Breast epithelium (tissue), 4 donors: Measurements from ENCODE around the gene C10orf143. TPM values are rescaled to one million over a fixed set of nuclear protein-coding genes. Genes with fewer than 3 reads are reported as not detected.
A peak's percentile ranks its signal among the peaks of the same experiment; 100 is the strongest.

Experiments used
- DNase-seq, 2 donors: peaks; one replicate each; pipeline ENCODE4 v3.0.0-alpha.2; 2019; ENCODE audit warnings: low spot score in 2 of 2
- H3K27ac ChIP-seq, 2 donors: fragments of 200-600 bp; sonication (generic) in 1 of 2; one replicate each; pipeline ENCODE4 v1.5.1; 2016 to 2019; ENCODE audit warnings: mild to moderate bottlenecking in 1 of 2
- H3K27me3 ChIP-seq, 2 donors: fragments of 200-600 bp; sonication (generic) in 1 of 2; one replicate each; pipeline versions ENCODE4 v1.5.1 to v1.6.0; 2017 to 2019; ENCODE audit warnings: control low read depth in 1 of 2, mild to moderate bottlenecking in 1 of 2
- H3K36me3 ChIP-seq: fragments of 200-600 bp; one replicate; pipeline ENCODE4 v1.5.1; 2019
- H3K4me1 ChIP-seq, 2 donors: fragments of 200-600 bp; sonication (generic); one replicate each; pipeline ENCODE4 v1.5.1; 2016 to 2019; ENCODE audit warnings: control low read depth in 1 of 2
- H3K4me3 ChIP-seq, 3 donors: fragments of 200-600 bp; sonication (generic); 1 replicate in 2 of 3; 2 replicates in 1 of 3; pipeline ENCODE4 v1.5.1; 2016 to 2019; ENCODE audit warnings: mild to moderate bottlenecking in 3 of 3, moderate library complexity in 2 of 3
- H3K9me3 ChIP-seq, 2 donors: fragments of 200-600 bp; sonication (generic) in 1 of 2; one replicate each; pipeline ENCODE4 v1.5.1; 2016 to 2019; ENCODE audit warnings: control low read depth in 1 of 2
- POLR2A ChIP-seq: fragments of 450-650 bp; IDR thresholded peaks from one replicate; pipeline ENCODE4 v1.6.1; 2016; ENCODE audit warnings: antibody characterized with exemption, mild to moderate bottlenecking, moderate library complexity
- POLR2AphosphoS5 ChIP-seq, 3 donors: sonication (generic); formaldehyde crosslinking; IDR thresholded peaks; one replicate each; pipeline ENCODE4 v1.6.1; 2017; ENCODE audit warnings: antibody characterized with exemption in 3 of 3
- intact Hi-C: fragments of 100-400 bp; cut with DNase I; formaldehyde crosslinking; loops from one replicate; pipeline ENCODE4 v1.15.1; 2023; ENCODE audit warnings: low total_unique reads
- total RNA-seq, 3 donors: library from RNA; depleted of rRNA; stranded (reverse); fragments of >200 nt; gene quantifications; one replicate each; pipeline ENCODE4 v1.1.0, GENCODE V29; 2016
- TF ChIP-seq, protein P1 (sequence below), 3 donors: fragments of 450-650 bp; IDR thresholded peaks; one replicate each; pipeline ENCODE4 v1.5.1; 2016 to 2017; ENCODE audit warnings: antibody characterized with exemption in 3 of 3, mild to moderate bottlenecking in 3 of 3, moderate library complexity in 3 of 3

C10orf143 gene
- total RNA-seq, 3 donors from 2014 or later: 2.1 to 6.6 (median 2.9) TPM

DNA sequence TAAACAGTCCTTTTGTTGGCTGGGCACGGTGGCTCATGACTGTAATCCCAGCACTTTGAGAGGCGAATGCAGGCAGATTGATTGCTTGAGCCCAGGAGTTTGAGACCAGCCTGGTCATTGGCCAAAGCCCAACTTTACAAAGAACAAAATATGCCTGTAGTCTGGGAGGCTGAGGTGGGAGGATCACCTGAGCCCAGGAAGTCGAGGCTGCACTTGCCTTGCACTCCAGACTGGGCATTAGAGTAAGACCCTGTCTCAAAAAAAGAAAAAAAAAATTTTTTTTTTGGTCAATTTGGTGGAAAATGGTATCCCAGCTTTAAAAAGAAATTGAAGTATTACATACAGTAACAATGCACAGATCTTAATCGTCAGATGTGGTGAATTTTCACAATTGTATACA, 30.4 kb upstream of the C10orf143 start:
- Histone ChIP-seq H3K9me3 (no peaks in the 10 kb centered on the region), H3K4me1 (peaks cover 0 to 12% of the 10 kb centered on the region in 2 donors), H3K27ac (no peak overlapping the region), H3K4me3 (no peak overlapping the region), H3K36me3 (no peaks in the 10 kb centered on the region), H3K27me3 (no peaks in the 10 kb centered on the region)
- no peak for TF ChIP-seq POLR2AphosphoS5 (IDR thresholded peaks at IDR 0.05)
- TF ChIP-seq POLR2A: no peak
- TF ChIP-seq, protein P1, sequence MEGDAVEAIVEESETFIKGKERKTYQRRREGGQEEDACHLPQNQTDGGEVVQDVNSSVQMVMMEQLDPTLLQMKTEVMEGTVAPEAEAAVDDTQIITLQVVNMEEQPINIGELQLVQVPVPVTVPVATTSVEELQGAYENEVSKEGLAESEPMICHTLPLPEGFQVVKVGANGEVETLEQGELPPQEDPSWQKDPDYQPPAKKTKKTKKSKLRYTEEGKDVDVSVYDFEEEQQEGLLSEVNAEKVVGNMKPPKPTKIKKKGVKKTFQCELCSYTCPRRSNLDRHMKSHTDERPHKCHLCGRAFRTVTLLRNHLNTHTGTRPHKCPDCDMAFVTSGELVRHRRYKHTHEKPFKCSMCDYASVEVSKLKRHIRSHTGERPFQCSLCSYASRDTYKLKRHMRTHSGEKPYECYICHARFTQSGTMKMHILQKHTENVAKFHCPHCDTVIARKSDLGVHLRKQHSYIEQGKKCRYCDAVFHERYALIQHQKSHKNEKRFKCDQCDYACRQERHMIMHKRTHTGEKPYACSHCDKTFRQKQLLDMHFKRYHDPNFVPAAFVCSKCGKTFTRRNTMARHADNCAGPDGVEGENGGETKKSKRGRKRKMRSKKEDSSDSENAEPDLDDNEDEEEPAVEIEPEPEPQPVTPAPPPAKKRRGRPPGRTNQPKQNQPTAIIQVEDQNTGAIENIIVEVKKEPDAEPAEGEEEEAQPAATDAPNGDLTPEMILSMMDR (IDR thresholded peaks at IDR 0.05): no peak
- no peak for DNase-seq
- intact Hi-C loops: no loop called here

DNA sequence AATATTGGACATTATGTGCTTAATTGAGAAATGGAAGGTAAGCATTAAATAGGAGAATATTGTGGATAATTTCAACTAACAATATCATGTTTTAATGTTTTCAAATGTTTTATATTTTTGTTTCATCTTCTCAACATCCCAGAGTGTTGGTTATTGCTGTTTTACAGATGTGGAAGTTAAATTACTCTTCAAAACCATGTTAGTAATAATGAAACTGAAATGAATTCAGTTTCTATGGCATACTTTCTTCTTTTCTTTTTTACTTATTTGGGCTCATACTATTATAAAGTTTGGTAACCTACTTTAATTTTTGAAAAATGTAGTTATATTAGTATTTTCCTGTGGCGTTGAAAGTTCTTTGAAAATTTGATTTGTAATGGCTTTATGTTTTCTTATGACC, 29.8 kb upstream of the C10orf143 start:
- H3K9me3 ChIP-seq: no peaks in the 10 kb centered on the region
- TF ChIP-seq POLR2A (no peak), POLR2AphosphoS5 (IDR thresholded peaks at IDR 0.05) (no peak)
- TF ChIP-seq, protein P1 (IDR thresholded peaks at IDR 0.05): no peak
- no peak for DNase-seq
- H3K4me1 ChIP-seq: peaks cover 0 to 12% of the 10 kb centered on the region in 2 donors
- no peak overlapping the region for H3K27ac ChIP-seq
- no peak overlapping the region for H3K4me3 ChIP-seq
- no peaks in the 10 kb centered on the region for H3K36me3 ChIP-seq
- intact Hi-C loops: no loop called here
- H3K27me3 ChIP-seq: no peaks in the 10 kb centered on the region

GRCh38 chr10:130138479-130138866, 27.8 kb upstream of the C10orf143 start:
- H3K36me3 ChIP-seq: no peaks in the 10 kb centered on the region
- H3K4me3 ChIP-seq: no peak overlapping the region
- H3K27ac ChIP-seq: no peak overlapping the region
- H3K4me1 ChIP-seq: peaks cover 0 to 12% of the 10 kb centered on the region in 2 donors
- TF ChIP-seq POLR2A (no peak), POLR2AphosphoS5 (IDR thresholded peaks at IDR 0.05) (no peak)
- TF ChIP-seq, protein P1 (IDR thresholded peaks at IDR 0.05): no peak
- intact Hi-C loops: no loop called here
- no peak for DNase-seq
- no peaks in the 10 kb centered on the region for H3K27me3 ChIP-seq
- H3K9me3 ChIP-seq: no peaks in the 10 kb centered on the region

DNA sequence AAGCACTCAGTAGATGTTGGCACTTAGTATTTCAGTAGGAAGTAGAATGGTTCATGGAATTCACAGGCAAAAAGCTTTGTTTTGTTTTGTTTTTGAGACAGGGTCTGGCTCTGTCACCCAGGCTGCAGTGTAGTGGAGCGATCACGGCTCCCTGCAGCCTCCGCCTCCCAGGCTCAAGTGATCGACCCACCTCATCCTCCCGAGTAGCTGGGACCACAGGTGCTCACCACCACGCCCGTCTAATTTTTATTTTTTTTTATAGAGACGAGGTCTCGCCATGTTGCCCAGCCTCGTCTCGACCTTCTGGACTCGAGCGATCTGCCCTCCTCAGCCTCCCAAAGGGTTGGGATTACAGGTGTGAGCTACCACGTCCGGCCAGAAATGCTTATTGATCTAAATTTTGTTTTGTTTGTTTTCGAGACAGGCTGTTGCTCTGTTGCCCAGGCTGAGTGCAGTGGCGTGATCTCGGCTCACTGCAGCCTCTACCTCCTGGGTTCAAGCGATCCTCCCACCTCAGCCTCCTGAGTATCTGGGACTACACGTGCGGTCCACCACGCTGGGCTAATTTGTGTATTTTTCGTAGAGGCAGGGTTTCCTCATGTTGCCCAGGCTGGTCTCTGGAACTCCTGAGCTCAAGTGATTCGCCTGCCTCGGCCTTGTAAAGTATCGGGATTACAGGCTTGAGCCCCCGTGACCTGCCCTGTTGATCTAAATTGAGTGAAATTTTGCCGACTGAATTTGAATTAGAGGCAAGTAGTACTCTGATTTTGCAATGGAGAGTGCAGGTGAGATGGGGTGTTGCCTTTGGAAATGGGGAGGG, 27.2 kb upstream of the C10orf143 start:
- intact Hi-C loops: no loop called here
- no peaks in the 10 kb centered on the region for H3K9me3 ChIP-seq
- H3K27me3 ChIP-seq: no peaks in the 10 kb centered on the region
- no peak overlapping the region for H3K27ac ChIP-seq
- no peak for DNase-seq
- no peaks in the 10 kb centered on the region for H3K36me3 ChIP-seq
- H3K4me1 ChIP-seq: peaks cover 0 to 12% of the 10 kb centered on the region in 2 donors
- H3K4me3 ChIP-seq: peak overlapping the region; percentile 99 to 100 (median 100)
- TF ChIP-seq POLR2AphosphoS5 (IDR thresholded peaks at IDR 0.05) (no peak), POLR2A (no peak)
- TF ChIP-seq, protein P1 (IDR thresholded peaks at IDR 0.05): no peak

- intact Hi-C loops: no loop called here
- H3K27ac ChIP-seq: peak overlapping the region; percentile 84 to 93
- H3K4me3 ChIP-seq: peak overlapping the region; percentile 99 to 100 (median 100)
These were observed 26.4 kb upstream of the C10orf143 start for GRCh38 chr10:130137090-130137448.

More at GRCh38 chr10:130137090-130137448, 26.4 kb upstream of the C10orf143 start:
- Histone ChIP-seq H3K36me3 (no peaks in the 10 kb centered on the region), H3K4me1 (peaks cover 0 to 12% of the 10 kb centered on the region in 2 donors), H3K9me3 (no peaks in the 10 kb centered on the region), H3K27me3 (no peaks in the 10 kb centered on the region)
- no peak for TF ChIP-seq POLR2AphosphoS5 (IDR thresholded peaks at IDR 0.05)
- no peak for TF ChIP-seq POLR2A
- TF ChIP-seq, protein P1 (IDR thresholded peaks at IDR 0.05): no peak
- no peak for DNase-seq
